Immature natural killer cell (primary cell): ENCODE results near the gene ADAM10. TPM values are rescaled to one million over a fixed set of nuclear protein-coding genes. Genes with fewer than 3 reads are reported as not detected.

Source experiments
- DNase-seq, 3 donors: peaks; one replicate each; pipeline ENCODE4 v3.0.0; 2022; ENCODE audit warnings: mixed read lengths in 1 of 3
- H3K27ac Mint-ChIP-seq, 6 donors: one replicate each; pipeline ENCODE4 v1.8.0; 2020; ENCODE audit warnings: mixed read lengths in 6 of 6, mild to moderate bottlenecking in 5 of 6, inconsistent platforms in 4 of 6, moderate library complexity in 3 of 6
- H3K27me3 Mint-ChIP-seq, 3 donors: one replicate each; pipeline ENCODE4 v1.8.0; 2020 to 2021; ENCODE audit warnings: low read depth in 3 of 3, mild to moderate bottlenecking in 3 of 3, mixed read lengths in 3 of 3, moderate library complexity in 3 of 3, inconsistent platforms in 1 of 3
- H3K36me3 Mint-ChIP-seq, 3 donors: one replicate each; pipeline ENCODE4 v1.8.0; 2020; ENCODE audit warnings: mixed read lengths in 3 of 3, inconsistent platforms in 2 of 3, mild to moderate bottlenecking in 2 of 3
- H3K4me1 Mint-ChIP-seq, 2 donors: one replicate each; pipeline ENCODE4 v1.8.0; 2020; ENCODE audit warnings: inconsistent platforms in 2 of 2, mild to moderate bottlenecking in 2 of 2, mixed read lengths in 2 of 2, moderate library complexity in 1 of 2
- H3K4me3 Mint-ChIP-seq, 5 donors: one replicate each; pipeline ENCODE4 v1.8.0; 2020; ENCODE audit warnings: mild to moderate bottlenecking in 5 of 5, mixed read lengths in 5 of 5, inconsistent platforms in 3 of 5, moderate library complexity in 3 of 5
- H3K9me3 Mint-ChIP-seq, 6 donors: one replicate each; pipeline ENCODE4 v1.8.0; 2020; ENCODE audit warnings: mild to moderate bottlenecking in 6 of 6, mixed read lengths in 6 of 6, inconsistent platforms in 4 of 6, moderate library complexity in 3 of 6
- polyA plus RNA-seq, 3 donors: library from polyadenylated mRNA; unstranded; fragments of 300-500 nt; fragmentation: Illumina TruSeq; gene quantifications; one replicate each; pipeline ENCODE4 v1.2.3, GENCODE V29; 2021

The ADAM10 gene
- polyA plus RNA-seq, 3 donors from 2014 or later = 136 to 314 (median 192) TPM

DNA sequence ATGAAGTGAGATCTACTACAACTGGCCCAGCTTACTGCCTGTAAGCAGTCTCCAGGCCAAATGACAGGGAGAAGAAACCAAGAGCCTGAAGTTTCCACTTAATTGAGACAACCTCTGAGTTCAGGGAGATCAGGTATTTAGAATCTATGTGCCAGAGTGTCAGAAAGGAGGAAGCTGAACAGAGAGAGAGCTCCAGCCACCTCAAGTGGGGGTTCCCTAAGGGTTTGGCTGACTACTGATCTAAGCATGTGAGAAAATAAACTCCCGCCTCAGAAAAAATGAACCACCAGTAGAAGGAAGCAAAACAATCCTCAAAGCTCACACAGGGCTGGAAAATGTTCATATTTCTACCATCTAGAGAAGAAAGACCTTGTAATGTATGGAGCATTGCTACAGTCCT is 25.0 kb downstream of the ADAM10 start:
- peaks cover 0 to 4% (median 3%) of the 10 kb centered on the region in 3 donors for H3K36me3 Mint-ChIP-seq
- H3K9me3 Mint-ChIP-seq = no peaks in the 10 kb centered on the region
- H3K4me3 Mint-ChIP-seq = peak overlapping the region; percentile 1 to 60 (median 48)
- no peak for DNase-seq
- H3K27ac Mint-ChIP-seq = peak overlapping the region; percentile 16 to 81 (median 64)
- peaks cover 63 to 81% of the 10 kb centered on the region in 2 donors for H3K4me1 Mint-ChIP-seq
- no peaks in the 10 kb centered on the region for H3K27me3 Mint-ChIP-seq

GRCh38 chr15:58717357-58717756 is 32.1 kb downstream of the ADAM10 start:
- Mint-ChIP-seq H3K9me3 (no peaks in the 10 kb centered on the region), H3K27ac (no peak overlapping the region), H3K27me3 (no peaks in the 10 kb centered on the region), H3K4me3 (no peak overlapping the region), H3K4me1 (peaks cover 39 to 59% of the 10 kb centered on the region in 2 donors), H3K36me3 (peaks cover 3 to 9% (median 5%) of the 10 kb centered on the region in 3 donors)
- DNase-seq = no peak

- Mint-ChIP-seq H3K27me3 (no peaks in the 10 kb centered on the region), H3K36me3 (peaks cover 3 to 9% (median 5%) of the 10 kb centered on the region in 3 donors), H3K27ac (peak overlapping the region in 1 of 6 donors; percentile 44), H3K9me3 (no peaks in the 10 kb centered on the region), H3K4me1 (peaks cover 33 to 59% of the 10 kb centered on the region in 2 donors), H3K4me3 (no peak overlapping the region)
- DNase-seq = no peak
Measured at GRCh38 chr15:58716027-58716426, 33.5 kb downstream of the ADAM10 start.

- DNase-seq = no peak
- Mint-ChIP-seq H3K9me3 (no peaks in the 10 kb centered on the region), H3K36me3 (peaks cover 3 to 9% (median 8%) of the 10 kb centered on the region in 3 donors), H3K27me3 (no peaks in the 10 kb centered on the region), H3K4me1 (peaks cover 28 to 59% of the 10 kb centered on the region in 2 donors), H3K4me3 (no peak overlapping the region), H3K27ac (peak overlapping the region in 4 of 6 donors; percentile 5 to 48 (median 30))
Measured at GRCh38 chr15:58715266-58715917, 34.1 kb downstream of the ADAM10 start.

- no peaks in the 10 kb centered on the region for H3K27me3 Mint-ChIP-seq
- H3K9me3 Mint-ChIP-seq = no peaks in the 10 kb centered on the region
- DNase-seq = no peak
- H3K4me3 Mint-ChIP-seq = no peak overlapping the region
- H3K27ac Mint-ChIP-seq = peak overlapping the region in 2 of 6 donors; percentile 55 to 56
- H3K4me1 Mint-ChIP-seq = peaks cover 30 to 68% of the 10 kb centered on the region in 2 donors
- peaks cover 0 to 4% (median 0%) of the 10 kb centered on the region in 3 donors for H3K36me3 Mint-ChIP-seq
Measured at GRCh38 chr15:58710701-58711100, 38.8 kb downstream of the ADAM10 start.

DNA sequence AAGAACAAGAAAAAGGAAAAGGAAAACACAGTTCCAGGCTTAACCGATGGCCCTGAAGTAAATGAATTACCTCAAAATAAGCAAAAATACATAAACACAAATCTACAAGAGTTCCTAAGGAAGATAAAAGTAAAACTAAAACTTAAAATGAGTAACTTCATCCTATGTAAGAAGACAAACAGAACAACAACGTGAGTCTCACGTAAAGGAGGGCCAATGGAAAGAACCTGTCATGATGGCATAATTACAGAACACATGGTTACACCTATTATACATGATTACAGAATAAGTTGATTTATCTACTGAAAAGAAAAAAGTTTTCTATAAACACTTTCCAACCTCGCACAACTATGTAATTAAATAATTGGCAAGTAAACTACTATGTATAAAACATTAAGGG is 42.1 kb downstream of the ADAM10 start:
- Mint-ChIP-seq H3K27ac (peak overlapping the region in 3 of 6 donors; percentile 39 to 71 (median 44)), H3K27me3 (no peaks in the 10 kb centered on the region), H3K4me1 (peaks cover 39 to 87% of the 10 kb centered on the region in 2 donors), H3K36me3 (peaks cover 0 to 5% (median 4%) of the 10 kb centered on the region in 3 donors), H3K9me3 (no peaks in the 10 kb centered on the region), H3K4me3 (no peak overlapping the region)
- DNase-seq = no peak

DNA sequence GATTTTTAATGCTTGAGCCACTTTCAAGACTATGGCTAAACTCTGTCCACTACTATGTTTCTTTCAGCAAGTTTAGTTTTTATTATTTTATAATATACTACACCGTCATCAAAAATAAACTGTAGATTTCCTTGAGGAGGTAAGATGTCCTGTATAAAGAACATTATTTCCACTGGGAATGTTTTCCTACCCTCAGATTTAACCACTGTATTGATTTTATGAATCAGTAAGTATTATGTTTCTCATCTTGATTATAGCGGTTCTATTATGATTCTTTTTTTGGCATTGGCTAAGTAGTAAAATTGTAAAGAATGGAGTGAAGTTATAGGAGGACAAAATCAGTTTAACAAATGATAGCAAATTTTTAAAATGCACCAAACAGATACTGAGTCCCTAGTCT is 44.4 kb downstream of the ADAM10 start:
- peaks cover 49 to 93% of the 10 kb centered on the region in 2 donors for H3K4me1 Mint-ChIP-seq
- H3K27ac Mint-ChIP-seq = peak overlapping the region in 2 of 6 donors; percentile 3 to 70
- peaks cover 5 to 15% (median 14%) of the 10 kb centered on the region in 3 donors for H3K36me3 Mint-ChIP-seq
- no peak overlapping the region for H3K4me3 Mint-ChIP-seq
- DNase-seq = no peak
- no peaks in the 10 kb centered on the region for H3K27me3 Mint-ChIP-seq
- H3K9me3 Mint-ChIP-seq = no peaks in the 10 kb centered on the region

DNA sequence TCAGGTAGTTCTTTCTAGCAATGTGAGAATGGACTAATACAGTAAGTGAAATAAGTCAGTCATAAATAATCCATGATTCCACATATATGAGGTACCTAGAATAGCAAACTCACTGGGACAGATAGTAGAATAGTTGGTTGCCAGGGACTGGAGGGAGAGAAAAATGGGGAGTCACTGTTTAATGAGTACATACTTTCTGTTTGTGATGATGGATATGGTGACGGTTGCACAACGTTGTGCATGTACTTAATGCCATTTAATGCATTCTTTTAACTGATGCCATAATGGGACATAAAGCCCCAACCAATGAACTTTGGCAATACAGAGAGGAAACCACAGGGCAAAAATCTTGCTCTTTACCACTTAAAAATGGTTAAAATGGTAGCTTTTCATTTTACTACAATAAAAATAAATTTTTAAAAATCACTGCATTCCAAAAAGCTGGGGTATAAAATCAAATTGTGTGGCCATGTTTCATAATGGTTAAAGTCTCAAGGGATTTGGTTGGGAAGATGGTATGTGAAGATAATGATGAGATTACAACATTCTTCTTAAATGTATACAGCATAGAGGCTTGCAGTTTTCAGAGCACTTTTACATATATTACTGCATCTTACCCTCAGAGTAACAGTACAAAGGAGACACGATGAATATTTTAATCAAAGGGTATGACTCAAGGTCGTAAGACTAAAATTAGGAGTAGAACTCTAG is 45.2 kb downstream of the ADAM10 start:
- Mint-ChIP-seq H3K27ac (peak overlapping the region in 2 of 6 donors; percentile 36 to 45), H3K4me3 (no peak overlapping the region), H3K4me1 (peaks cover 53 to 93% of the 10 kb centered on the region in 2 donors), H3K36me3 (peaks cover 5 to 17% (median 15%) of the 10 kb centered on the region in 3 donors), H3K9me3 (peaks cover 0 to under 1% (median 0%) of the 10 kb centered on the region in 6 donors), H3K27me3 (no peaks in the 10 kb centered on the region)
- no peak for DNase-seq

DNA sequence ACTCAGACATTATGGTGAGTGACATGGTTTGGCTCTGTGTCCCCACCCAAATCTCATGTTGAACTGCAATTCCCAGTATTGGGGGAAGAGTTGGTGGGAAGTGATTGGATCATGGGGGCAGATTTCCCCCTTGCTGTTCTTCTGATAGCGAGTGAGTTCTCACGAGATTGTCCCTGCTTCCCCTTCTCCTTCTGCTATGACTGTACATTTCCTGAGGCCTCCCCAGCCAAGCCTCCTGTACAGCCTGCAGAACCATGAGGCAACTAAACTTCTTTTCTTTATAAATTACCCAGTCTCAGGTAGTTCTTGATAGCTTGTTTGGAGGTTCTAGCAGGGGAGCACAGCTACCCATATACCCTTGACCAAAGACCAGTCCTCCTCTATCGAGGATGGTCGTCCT is 45.9 kb downstream of the ADAM10 start:
- Mint-ChIP-seq H3K36me3 (peaks cover 9 to 24% (median 21%) of the 10 kb centered on the region in 3 donors), H3K9me3 (peaks cover 0 to 6% (median under 1%) of the 10 kb centered on the region in 6 donors), H3K4me3 (no peak overlapping the region), H3K27me3 (no peaks in the 10 kb centered on the region), H3K27ac (peak overlapping the region in 5 of 6 donors; percentile 9 to 45 (median 36)), H3K4me1 (peaks cover 55 to 93% of the 10 kb centered on the region in 2 donors)
- DNase-seq = no peak

- Mint-ChIP-seq H3K4me3 (no peak overlapping the region), H3K27ac (peak overlapping the region in 4 of 6 donors; percentile 5 to 53 (median 15)), H3K4me1 (peaks cover 58 to 93% of the 10 kb centered on the region in 2 donors), H3K27me3 (no peaks in the 10 kb centered on the region), H3K9me3 (peaks cover 0 to 6% (median under 1%) of the 10 kb centered on the region in 6 donors), H3K36me3 (peaks cover 9 to 30% (median 29%) of the 10 kb centered on the region in 3 donors)
- DNase-seq = no peak
Measured at GRCh38 chr15:58702233-58702632, 47.3 kb downstream of the ADAM10 start.

- DNase-seq = no peak
- H3K4me3 Mint-ChIP-seq = no peak overlapping the region
- no peaks in the 10 kb centered on the region for H3K27me3 Mint-ChIP-seq
- H3K36me3 Mint-ChIP-seq = peaks cover 9 to 30% (median 29%) of the 10 kb centered on the region in 3 donors
- H3K4me1 Mint-ChIP-seq = peaks cover 64 to 97% of the 10 kb centered on the region in 2 donors
- peaks cover 0 to 6% (median under 1%) of the 10 kb centered on the region in 6 donors for H3K9me3 Mint-ChIP-seq
- H3K27ac Mint-ChIP-seq = peak overlapping the region in 4 of 6 donors; percentile 7 to 86 (median 48)
Measured at GRCh38 chr15:58701376-58701775, 48.1 kb downstream of the ADAM10 start.

DNA sequence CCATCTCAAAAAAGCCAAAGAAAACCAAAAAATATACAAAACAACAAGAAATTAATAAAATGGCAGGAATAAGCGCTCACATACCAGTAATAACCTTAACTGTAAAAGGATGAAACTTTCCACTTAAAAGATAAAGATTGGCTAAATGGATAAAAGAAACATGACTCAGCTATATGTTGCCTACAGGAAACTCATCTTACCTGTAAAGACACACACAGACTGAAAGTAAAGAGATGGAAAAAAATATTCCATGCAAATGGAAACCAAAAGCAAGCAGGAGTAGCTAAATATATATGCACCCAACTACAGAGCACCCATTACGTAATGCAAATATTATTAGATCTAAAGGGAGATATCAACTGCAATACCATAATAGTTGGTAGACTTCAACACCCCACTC is 49.7 kb downstream of the ADAM10 start:
- Mint-ChIP-seq H3K9me3 (peaks cover 0 to 6% (median under 1%) of the 10 kb centered on the region in 6 donors), H3K4me3 (peak overlapping the region in 4 of 5 donors; percentile 0 to 63 (median 18)), H3K27ac (peak overlapping the region in 5 of 6 donors; percentile 18 to 91 (median 70)), H3K27me3 (no peaks in the 10 kb centered on the region), H3K4me1 (peaks cover 71 to 91% of the 10 kb centered on the region in 2 donors), H3K36me3 (peaks cover 9 to 30% (median 29%) of the 10 kb centered on the region in 3 donors)
- no peak for DNase-seq

- Mint-ChIP-seq H3K9me3 (peaks cover 0 to 6% (median under 1%) of the 10 kb centered on the region in 6 donors), H3K36me3 (peaks cover 9 to 29% (median 28%) of the 10 kb centered on the region in 3 donors), H3K27ac (peak overlapping the region; percentile 55 to 91 (median 75)), H3K4me1 (peaks cover 73 to 91% of the 10 kb centered on the region in 2 donors), H3K27me3 (no peaks in the 10 kb centered on the region), H3K4me3 (peak overlapping the region; percentile 57 to 81 (median 66))
- DNase-seq = peak; percentile 21 to 24 (median 22)
Measured at GRCh38 chr15:58698887-58699641, 50.4 kb downstream of the ADAM10 start.
